ENCODE results near the gene SIGLEC1.

SIGLEC1 gene

GRCh38 chr20:3755814-3756480, 43.5 kb upstream of the SIGLEC1 start:
- no peaks in the 10 kb centered on the region for H3F3A ChIP-seq (ENCODE audit: low read depth)
- no peaks in the 10 kb centered on the region for H3K27me3 ChIP-seq (ENCODE audit: insufficient read depth, low read length, poor library complexity, severe bottlenecking)
- no peaks in the 10 kb centered on the region for H3K9me2 ChIP-seq (replicated peaks; ENCODE audit: low read depth, low read length)
- no peak overlapping the region for H3K4me2 ChIP-seq (ENCODE audit: low read depth, low read length, poor library complexity, severe bottlenecking)
- no peaks in the 10 kb centered on the region for H4K20me1 ChIP-seq (ENCODE audit: insufficient read depth, low read length, poor library complexity, severe bottlenecking)
- H3K4me3 ChIP-seq (ENCODE audit: low read length, poor library complexity, severe bottlenecking), result no peak overlapping the region
- no peak overlapping the region for H2AFZ ChIP-seq (ENCODE audit: low read length)
- H3K9ac ChIP-seq (ENCODE audit: low read depth, low read length, poor library complexity, severe bottlenecking), result no peak overlapping the region
- no peak for TF ChIP-seq CTCF (conservative IDR thresholded peaks at IDR 0.05; ENCODE audit: low read length)
- no peak for TF ChIP-seq EZH2phosphoT487 (IDR thresholded peaks at IDR 0.05; ENCODE audit: borderline replicate concordance)
- H3K79me2 ChIP-seq (ENCODE audit: insufficient read depth, low read length), result no peaks in the 10 kb centered on the region
- H3K9me3 ChIP-seq (ENCODE audit: insufficient read depth, low read depth, low read length), result no peaks in the 10 kb centered on the region
- no peaks in the 10 kb centered on the region for H3K4me1 ChIP-seq (ENCODE audit: insufficient read depth, low read length, poor library complexity, severe bottlenecking)
- peaks cover 8% of the 10 kb centered on the region; the same call in 1 of the 2 replicates for H3K36me3 ChIP-seq (ENCODE audit: insufficient read depth, low read length)

GRCh38 chr20:3755269-3755668, 42.9 kb upstream of the SIGLEC1 start:
- Histone ChIP-seq H3K9me3 (ENCODE audit: insufficient read depth, low read depth, low read length) (no peaks in the 10 kb centered on the region), H2AFZ (ENCODE audit: low read length) (no peak overlapping the region), H3F3A (ENCODE audit: low read depth) (no peaks in the 10 kb centered on the region), H3K36me3 (ENCODE audit: insufficient read depth, low read length) (peaks cover 8% of the 10 kb centered on the region; the same call in 1 of the 2 replicates), H3K9me2 (replicated peaks; ENCODE audit: low read depth, low read length) (no peaks in the 10 kb centered on the region), H3K9ac (ENCODE audit: low read depth, low read length, poor library complexity, severe bottlenecking) (no peak overlapping the region), H3K79me2 (ENCODE audit: insufficient read depth, low read length) (no peaks in the 10 kb centered on the region), H3K27me3 (ENCODE audit: insufficient read depth, low read length, poor library complexity, severe bottlenecking) (no peaks in the 10 kb centered on the region), H3K4me1 (ENCODE audit: insufficient read depth, low read length, poor library complexity, severe bottlenecking) (no peaks in the 10 kb centered on the region), H3K4me3 (ENCODE audit: low read length, poor library complexity, severe bottlenecking) (no peak overlapping the region), H3K4me2 (ENCODE audit: low read depth, low read length, poor library complexity, severe bottlenecking) (no peak overlapping the region), H4K20me1 (ENCODE audit: insufficient read depth, low read length, poor library complexity, severe bottlenecking) (no peaks in the 10 kb centered on the region)
- TF ChIP-seq EZH2phosphoT487 (IDR thresholded peaks at IDR 0.05; ENCODE audit: borderline replicate concordance) (no peak), CTCF (conservative IDR thresholded peaks at IDR 0.05; ENCODE audit: low read length) (no peak)

- Histone ChIP-seq H3F3A (ENCODE audit: low read depth) (no peaks in the 10 kb centered on the region), H3K79me2 (ENCODE audit: insufficient read depth, low read length) (no peaks in the 10 kb centered on the region), H3K27me3 (ENCODE audit: insufficient read depth, low read length, poor library complexity, severe bottlenecking) (no peaks in the 10 kb centered on the region), H3K4me1 (ENCODE audit: insufficient read depth, low read length, poor library complexity, severe bottlenecking) (no peaks in the 10 kb centered on the region), H2AFZ (ENCODE audit: low read length) (no peak overlapping the region), H3K9me2 (replicated peaks; ENCODE audit: low read depth, low read length) (no peaks in the 10 kb centered on the region), H4K20me1 (ENCODE audit: insufficient read depth, low read length, poor library complexity, severe bottlenecking) (no peaks in the 10 kb centered on the region), H3K4me3 (ENCODE audit: low read length, poor library complexity, severe bottlenecking) (no peak overlapping the region), H3K4me2 (ENCODE audit: low read depth, low read length, poor library complexity, severe bottlenecking) (no peak overlapping the region), H3K9ac (ENCODE audit: low read depth, low read length, poor library complexity, severe bottlenecking) (no peak overlapping the region), H3K36me3 (ENCODE audit: insufficient read depth, low read length) (peaks cover 8% of the 10 kb centered on the region; the same call in 1 of the 2 replicates), H3K9me3 (ENCODE audit: insufficient read depth, low read depth, low read length) (no peaks in the 10 kb centered on the region)
- TF ChIP-seq CTCF (conservative IDR thresholded peaks at IDR 0.05; ENCODE audit: low read length) (no peak), EZH2phosphoT487 (IDR thresholded peaks at IDR 0.05; ENCODE audit: borderline replicate concordance) (no peak)
Observed at GRCh38 chr20:3754276-3754630, 41.9 kb upstream of the SIGLEC1 start.
